HEK293 (cell line): ENCODE data around the gene FAM149B1.

ENCODE experiments used
- CTCF ChIA-PET: fragments of 350-600 bp; formaldehyde crosslinking; extraction: SDS; loops from one replicate; lab custom pipeline; 2021; ENCODE audit warnings: antibody characterized with exemption; lab: Yijun Ruan, JAX
- POLR2A ChIA-PET: fragments of 300-600 bp; formaldehyde crosslinking; extraction: SDS; loops from one replicate; lab custom pipeline; 2020; ENCODE audit warnings: antibody characterized with exemption, inconsistent platforms; lab: Yijun Ruan, JAX
- H3K27ac ChIP-seq: fragments of 200-500 bp; sonication (Bioruptor generic); 2 replicates; pipeline ENCODE4 v1.5.1; 2014; ENCODE audit warnings: low read depth, low read length, control low read depth, inconsistent platforms; ENCODE audit errors: extremely low read depth
- H3K36me3 ChIP-seq, 2 experiments: fragments of 200-500 bp in 1 of 2; sonication (Bioruptor generic) in 1 of 2; 1 replicate in 1 of 2; 2 replicates in 1 of 2; pipeline ENCODE4 v1.5.1; 2014 to 2017; ENCODE audit warnings: inconsistent platforms in 2 of 2, low read length in 2 of 2; ENCODE audit not compliant: control insufficient read depth in 2 of 2, insufficient read depth in 1 of 2
- H3K4me1 ChIP-seq: fragments of 200-500 bp; sonication (Bioruptor generic); 2 replicates; pipeline ENCODE4 v1.5.1; 2014; ENCODE audit warnings: mild to moderate bottlenecking, low read length, inconsistent platforms; ENCODE audit not compliant: control insufficient read depth, insufficient read depth
- H3K4me3 ChIP-seq: 2 replicates; pipeline ENCODE4 v1.5.1; 2011; ENCODE audit warnings: low read depth, mild to moderate bottlenecking, control low read depth, low read length, moderate library complexity
- H3K9me3 ChIP-seq: fragments of 200-500 bp; sonication (Bioruptor generic); 2 replicates; pipeline ENCODE4 v1.5.1; 2014; ENCODE audit warnings: low read depth, low read length, inconsistent platforms; ENCODE audit not compliant: control insufficient read depth, insufficient read depth
- BCL6B ChIP-seq: fragments of 450-650 bp; formaldehyde crosslinking; IDR thresholded peaks from 2 replicates; pipeline ENCODE4 v1.5.1; 2017; ENCODE audit warnings: missing biosample characterization, missing genetic modification characterization
- CTCF ChIP-seq: fragments of 450-650 bp; formaldehyde crosslinking; IDR thresholded peaks from 2 replicates; pipeline ENCODE4 v1.5.1; 2016; ENCODE audit warnings: missing biosample characterization, missing genetic modification characterization
- EGR2 ChIP-seq: fragments of 450-650 bp; formaldehyde crosslinking; IDR thresholded peaks from 2 replicates; pipeline ENCODE4 v1.5.1; 2016; ENCODE audit warnings: low read depth, missing biosample characterization, missing genetic modification characterization
- IKZF3 ChIP-seq: fragments of 450-650 bp; IDR thresholded peaks from 2 replicates; pipeline ENCODE4 v1.5.0; 2018; ENCODE audit warnings: missing biosample characterization, mild to moderate bottlenecking, missing genetic modification characterization, moderate library complexity
- OSR2 ChIP-seq: fragments of 450-650 bp; formaldehyde crosslinking; IDR thresholded peaks from 2 replicates; pipeline ENCODE4 v1.5.1; 2016; ENCODE audit warnings: missing biosample characterization, missing genetic modification characterization
- SALL2 ChIP-seq: fragments of 450-650 bp; formaldehyde crosslinking; IDR thresholded peaks from 2 replicates; pipeline ENCODE4 v1.5.0; 2017; ENCODE audit warnings: missing biosample characterization, mild to moderate bottlenecking, missing genetic modification characterization, borderline replicate concordance
- SP7 ChIP-seq: fragments of 450-650 bp; formaldehyde crosslinking; IDR thresholded peaks from 2 replicates; pipeline ENCODE4 v1.5.1; 2016; ENCODE audit warnings: missing biosample characterization, missing genetic modification characterization
- WT1 ChIP-seq: fragments of 450-650 bp; formaldehyde crosslinking; IDR thresholded peaks from 2 replicates; pipeline ENCODE4 v1.5.1; 2016; ENCODE audit warnings: missing biosample characterization, missing genetic modification characterization
- YY2 ChIP-seq: fragments of 450-650 bp; formaldehyde crosslinking; IDR thresholded peaks from 2 replicates; pipeline ENCODE4 v1.5.1; 2016; ENCODE audit warnings: missing biosample characterization, missing genetic modification characterization
- ZBTB7A ChIP-seq: fragments of 450-650 bp; formaldehyde crosslinking; IDR thresholded peaks from 2 replicates; pipeline ENCODE4 v1.5.1; 2016; ENCODE audit warnings: low read depth, missing biosample characterization, missing genetic modification characterization
- ZFHX2 ChIP-seq: fragments of 450-650 bp; formaldehyde crosslinking; conservative IDR thresholded peaks from 2 replicates; pipeline ENCODE4 v1.5.1; 2016; ENCODE audit warnings: missing biosample characterization, missing genetic modification characterization
- ZNF10 ChIP-seq: fragments of 450-650 bp; formaldehyde crosslinking; IDR thresholded peaks from 2 replicates; pipeline ENCODE4 v1.5.1; 2017; ENCODE audit warnings: missing biosample characterization, missing genetic modification characterization
- ZNF140 ChIP-seq: fragments of 450-650 bp; formaldehyde crosslinking; IDR thresholded peaks from 2 replicates; pipeline ENCODE4 v1.5.1; 2016; ENCODE audit warnings: missing biosample characterization, missing genetic modification characterization
- ZNF2 ChIP-seq: fragments of 450-650 bp; formaldehyde crosslinking; IDR thresholded peaks from 2 replicates; pipeline ENCODE4 v1.5.1; 2016; ENCODE audit warnings: missing biosample characterization, missing genetic modification characterization
- ZNF202 ChIP-seq: fragments of 450-650 bp; formaldehyde crosslinking; IDR thresholded peaks from 2 replicates; pipeline ENCODE4 v1.5.1; 2016; ENCODE audit warnings: missing biosample characterization, missing genetic modification characterization, borderline replicate concordance
- ZNF248 ChIP-seq: fragments of 450-650 bp; formaldehyde crosslinking; IDR thresholded peaks from 2 replicates; pipeline ENCODE4 v1.5.1; 2017; ENCODE audit warnings: missing biosample characterization, missing genetic modification characterization
- ZNF350 ChIP-seq: fragments of 450-650 bp; formaldehyde crosslinking; IDR thresholded peaks from 2 replicates; pipeline ENCODE4 v1.5.0; 2017; ENCODE audit warnings: missing biosample characterization, mild to moderate bottlenecking, missing genetic modification characterization
- ZNF404 ChIP-seq: fragments of 450-650 bp; formaldehyde crosslinking; IDR thresholded peaks from 2 replicates; pipeline ENCODE4 v1.5.1; 2017; ENCODE audit warnings: missing biosample characterization, missing genetic modification characterization
- ZNF548 ChIP-seq: fragments of 450-650 bp; formaldehyde crosslinking; IDR thresholded peaks from 2 replicates; pipeline ENCODE4 v1.5.1; 2016; ENCODE audit warnings: missing biosample characterization, missing genetic modification characterization
- ZNF621 ChIP-seq: fragments of 450-650 bp; formaldehyde crosslinking; IDR thresholded peaks from 2 replicates; pipeline ENCODE4 v1.5.1; 2017; ENCODE audit warnings: missing biosample characterization, missing genetic modification characterization
- ZNF654 ChIP-seq: fragments of 450-650 bp; formaldehyde crosslinking; IDR thresholded peaks from 2 replicates; pipeline ENCODE4 v1.5.1; 2016; ENCODE audit warnings: low read depth, missing biosample characterization, missing genetic modification characterization
- ZNF677 ChIP-seq: fragments of 450-650 bp; IDR thresholded peaks from 2 replicates; pipeline ENCODE4 v1.5.0; 2018; ENCODE audit warnings: missing biosample characterization, mild to moderate bottlenecking, missing genetic modification characterization, moderate library complexity
- ZNF747 ChIP-seq: fragments of 450-650 bp; formaldehyde crosslinking; IDR thresholded peaks from 2 replicates; pipeline ENCODE4 v1.5.1; 2016; ENCODE audit warnings: missing biosample characterization, missing genetic modification characterization
- ZNF777 ChIP-seq: fragments of 450-650 bp; formaldehyde crosslinking; IDR thresholded peaks from 2 replicates; pipeline ENCODE4 v1.5.1; 2017; ENCODE audit warnings: missing biosample characterization, missing genetic modification characterization, borderline replicate concordance
- ZNF785 ChIP-seq: fragments of 450-650 bp; formaldehyde crosslinking; IDR thresholded peaks from 2 replicates; pipeline ENCODE4 v1.5.1; 2016; ENCODE audit warnings: missing biosample characterization, missing genetic modification characterization
- ZNF791 ChIP-seq: fragments of 450-650 bp; formaldehyde crosslinking; IDR thresholded peaks from 2 replicates; pipeline ENCODE4 v1.5.1; 2016; ENCODE audit warnings: missing biosample characterization, missing genetic modification characterization
- TF ChIP-seq, protein P1 (sequence below): sonication (generic); formaldehyde crosslinking; IDR thresholded peaks from 2 replicates; pipeline ENCODE4 v1.8.1; 2022; ENCODE audit warnings: mild to moderate bottlenecking, moderate library complexity, missing genetic modification reagents

FAM149B1 gene

GRCh38 chr10:73159038-73159648 lies 8.8 kb upstream of the FAM149B1 start:
- ChIA-PET CTCF (interaction anchor here (0.5 to 3.4 kb wide), 37 partner anchors 8 to 1109 kb away, joined by 3 to 40 read pairs (median 3); partner anchors contain the start of genes ECD, NUDT13 and P4HA1), POLR2A (interaction anchor here (1.7 kb wide), 1 partner anchor 62 kb away, joined by 4 read pairs; the partner anchor contains the start of gene P4HA1)
- Histone ChIP-seq H3K9me3 (no peaks in the 10 kb centered on the region), H3K4me1 (no peaks in the 10 kb centered on the region), H3K36me3 (peaks cover 58 to 60% of the 10 kb centered on the region in 2 experiments), H3K4me3 (no peak overlapping the region), H3K27ac (no peak overlapping the region)
- TF ChIP-seq SP7 (tag by site-specific recombination) (peak; percentile 12; the same call in 1 of the 2 replicates), ZBTB7A (tag by site-specific recombination) (no peak), CTCF (tag by site-specific recombination) (0 out of 2 replicates have a peak, but pooled peaks have one; percentile 42), OSR2 (no peak), WT1 (tag by site-specific recombination) (no peak), IKZF3 (tag by site-specific recombination) (no peak), ZNF677 (tag by site-specific recombination) (no peak), ZNF785 (tag by site-specific recombination) (no peak), ZNF202 (tag by site-specific recombination) (no peak), ZFHX2 (tag by site-specific recombination) (peak; percentile 37; the same call in 1 of the 2 replicates), EGR2 (0 out of 2 replicates have a peak, but pooled peaks have one; percentile 19), ZNF654 (peak; percentile 84), ZNF777 (tag by site-specific recombination) (no peak)

DNA sequence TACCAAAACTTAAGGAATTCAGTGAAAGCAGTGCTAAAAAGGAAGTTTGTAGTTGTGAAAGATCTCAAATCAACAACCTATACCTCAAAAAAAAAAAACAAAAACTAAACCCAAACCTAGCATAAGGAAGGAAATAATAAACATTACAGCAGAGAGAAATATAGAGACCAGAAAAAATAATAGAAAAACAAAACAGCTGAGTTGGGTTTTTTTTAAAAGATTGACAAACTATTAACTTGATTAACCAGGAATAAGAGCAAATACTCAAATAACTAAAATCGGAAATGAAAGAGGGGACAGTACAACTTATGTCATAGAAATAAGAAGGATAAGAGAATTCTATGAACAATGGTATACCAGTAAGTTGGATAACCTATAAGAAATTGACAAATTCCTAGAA lies 6.8 kb upstream of the FAM149B1 start:
- Histone ChIP-seq H3K9me3 (no peaks in the 10 kb centered on the region), H3K36me3 (peaks cover 41 to 47% of the 10 kb centered on the region in 2 experiments), H3K4me1 (no peaks in the 10 kb centered on the region), H3K4me3 (no peak overlapping the region), H3K27ac (no peak overlapping the region)
- TF ChIP-seq ZNF777 (tag by site-specific recombination): no peak
- TF ChIP-seq ZNF350 (tag by site-specific recombination): no peak
- no peak for TF ChIP-seq SALL2 (tag by site-specific recombination)
- no peak for TF ChIP-seq ZNF791 (tag by site-specific recombination)
- no peak for TF ChIP-seq ZNF140 (tag by site-specific recombination)
- no peak for TF ChIP-seq BCL6B (tag by site-specific recombination)
- no peak for TF ChIP-seq IKZF3 (tag by site-specific recombination)
- TF ChIP-seq ZNF248 (tag by site-specific recombination): no peak
- TF ChIP-seq, protein P1, sequence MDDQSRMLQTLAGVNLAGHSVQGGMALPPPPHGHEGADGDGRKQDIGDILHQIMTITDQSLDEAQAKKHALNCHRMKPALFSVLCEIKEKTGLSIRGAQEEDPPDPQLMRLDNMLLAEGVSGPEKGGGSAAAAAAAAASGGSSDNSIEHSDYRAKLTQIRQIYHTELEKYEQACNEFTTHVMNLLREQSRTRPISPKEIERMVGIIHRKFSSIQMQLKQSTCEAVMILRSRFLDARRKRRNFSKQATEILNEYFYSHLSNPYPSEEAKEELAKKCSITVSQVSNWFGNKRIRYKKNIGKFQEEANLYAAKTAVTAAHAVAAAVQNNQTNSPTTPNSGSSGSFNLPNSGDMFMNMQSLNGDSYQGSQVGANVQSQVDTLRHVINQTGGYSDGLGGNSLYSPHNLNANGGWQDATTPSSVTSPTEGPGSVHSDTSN (CRISPR knock-in tag): no peak
- no peak for TF ChIP-seq ZNF404
- no peak for TF ChIP-seq ZNF548 (tag by site-specific recombination)
- TF ChIP-seq ZNF2: no peak
- no peak for TF ChIP-seq YY2 (tag by site-specific recombination)
- TF ChIP-seq ZNF621 (tag by site-specific recombination): no peak
- no peak for TF ChIP-seq ZNF10 (tag by site-specific recombination)
- TF ChIP-seq ZBTB7A (tag by site-specific recombination): no peak
- no peak for TF ChIP-seq ZNF747
- ChIA-PET CTCF (interaction anchor here (0.8 kb wide), 1 partner anchor 18 kb away, joined by 3 read pairs; no protein-coding TSS in a partner anchor), POLR2A (no interaction called here)
